Muscle layer of duodenum (tissue), 2 donors: ENCODE results near the gene CAMKMT.

ENCODE experiments used
- H3K27ac ChIP-seq: one replicate; pipeline ENCODE4 v1.7.0; 2013; ENCODE audit warnings: mild to moderate bottlenecking, low read length
- H3K27me3 ChIP-seq: one replicate; pipeline ENCODE4 v1.7.0; 2013; ENCODE audit warnings: low read depth, mild to moderate bottlenecking, control low read depth, low read length
- H3K36me3 ChIP-seq, 2 donors: one replicate each; pipeline ENCODE4 v1.7.0; 2013; ENCODE audit warnings: low read length in 2 of 2, control low read depth in 1 of 2, mild to moderate bottlenecking in 1 of 2; ENCODE audit not compliant: insufficient read depth in 2 of 2, control insufficient read depth in 1 of 2
- H3K4me1 ChIP-seq, 2 donors: one replicate each; pipeline ENCODE4 v1.7.0; 2013; ENCODE audit warnings: low read length in 2 of 2, mild to moderate bottlenecking in 2 of 2, control low read depth in 1 of 2, moderate library complexity in 1 of 2; ENCODE audit not compliant: insufficient read depth in 2 of 2, control insufficient read depth in 1 of 2
- H3K4me3 ChIP-seq, 2 donors: one replicate each; pipeline ENCODE4 v1.7.0; 2013; ENCODE audit warnings: low read length in 2 of 2, low read depth in 1 of 2, mild to moderate bottlenecking in 1 of 2
- H3K9me3 ChIP-seq, 2 donors: one replicate each; pipeline ENCODE4 v1.7.0; 2013; ENCODE audit warnings: low read length in 2 of 2, control low read depth in 1 of 2, mild to moderate bottlenecking in 1 of 2; ENCODE audit not compliant: control insufficient read depth in 1 of 2
- donor health status: healthy.

CAMKMT gene

GRCh38 chr2:44813165-44813564, 451.4 kb downstream of the CAMKMT start:
- no peak overlapping the region for H3K4me3 ChIP-seq
- H3K27me3 ChIP-seq: peaks cover 4% of the 10 kb centered on the region
- H3K27ac ChIP-seq: no peak overlapping the region
- no peaks in the 10 kb centered on the region for H3K4me1 ChIP-seq
- no peaks in the 10 kb centered on the region for H3K36me3 ChIP-seq
- H3K9me3 ChIP-seq: no peaks in the 10 kb centered on the region

DNA sequence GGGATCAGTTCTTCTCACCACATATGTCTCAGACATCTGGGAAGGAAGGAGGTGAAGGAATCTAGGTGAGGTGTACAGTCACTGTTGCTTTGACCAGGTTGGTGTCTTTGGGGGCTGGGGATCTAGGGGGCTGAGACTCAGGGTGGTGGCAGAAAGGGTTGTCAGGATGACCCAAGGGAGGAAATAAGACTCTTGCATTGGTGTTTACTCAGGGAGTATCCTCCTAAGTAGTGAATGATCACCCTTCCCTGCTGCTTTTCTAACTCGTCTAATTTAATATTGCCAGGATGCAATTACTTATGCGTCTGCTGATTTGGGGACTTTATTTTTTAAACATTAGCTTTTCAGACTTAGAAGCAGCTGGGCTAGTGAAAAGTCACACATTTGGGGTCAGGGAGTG, 451.9 kb downstream of the CAMKMT start:
- no peaks in the 10 kb centered on the region for H3K9me3 ChIP-seq
- peaks cover 4% of the 10 kb centered on the region for H3K27me3 ChIP-seq
- no peak overlapping the region for H3K27ac ChIP-seq
- no peaks in the 10 kb centered on the region for H3K4me1 ChIP-seq
- H3K4me3 ChIP-seq: no peak overlapping the region
- no peaks in the 10 kb centered on the region for H3K36me3 ChIP-seq

- Histone ChIP-seq H3K4me1 (no peaks in the 10 kb centered on the region), H3K36me3 (no peaks in the 10 kb centered on the region), H3K4me3 (no peak overlapping the region), H3K27me3 (no peaks in the 10 kb centered on the region), H3K27ac (no peak overlapping the region), H3K9me3 (no peaks in the 10 kb centered on the region)
These were observed 455.5 kb downstream of the CAMKMT start for GRCh38 chr2:44817256-44817655.

- H3K9me3 ChIP-seq: no peaks in the 10 kb centered on the region
- H3K27ac ChIP-seq: no peak overlapping the region
- H3K4me3 ChIP-seq: no peak overlapping the region
- H3K27me3 ChIP-seq: no peaks in the 10 kb centered on the region
- no peaks in the 10 kb centered on the region for H3K36me3 ChIP-seq
- no peaks in the 10 kb centered on the region for H3K4me1 ChIP-seq
These were observed 456.1 kb downstream of the CAMKMT start for GRCh38 chr2:44817673-44818335.

GRCh38 chr2:44819061-44819460, 457.3 kb downstream of the CAMKMT start:
- no peaks in the 10 kb centered on the region for H3K27me3 ChIP-seq
- no peaks in the 10 kb centered on the region for H3K4me1 ChIP-seq
- H3K36me3 ChIP-seq: no peaks in the 10 kb centered on the region
- H3K9me3 ChIP-seq: no peaks in the 10 kb centered on the region
- H3K27ac ChIP-seq: no peak overlapping the region
- no peak overlapping the region for H3K4me3 ChIP-seq

GRCh38 chr2:44821500-44821899, 459.8 kb downstream of the CAMKMT start:
- Histone ChIP-seq H3K27ac (no peak overlapping the region), H3K4me3 (no peak overlapping the region), H3K9me3 (no peaks in the 10 kb centered on the region), H3K4me1 (no peaks in the 10 kb centered on the region), H3K27me3 (no peaks in the 10 kb centered on the region), H3K36me3 (no peaks in the 10 kb centered on the region)

GRCh38 chr2:44822174-44822573, 460.4 kb downstream of the CAMKMT start:
- no peaks in the 10 kb centered on the region for H3K27me3 ChIP-seq

More at GRCh38 chr2:44822174-44822573, 460.4 kb downstream of the CAMKMT start:
- Histone ChIP-seq H3K4me3 (no peak overlapping the region), H3K4me1 (no peaks in the 10 kb centered on the region), H3K9me3 (no peaks in the 10 kb centered on the region), H3K36me3 (no peaks in the 10 kb centered on the region), H3K27ac (no peak overlapping the region)
